ENCODE data around the gene CDC14A. TPM values are rescaled to one million over a fixed set of nuclear protein-coding genes. Genes with fewer than 3 reads are reported as not detected.

The CDC14A gene
- total and polyA plus RNA-seq, 2 of the 8 experiments (the other 6 are each of a cell fraction or from before 2014, with no cell fraction given): 3.2 to 8.9 TPM

GRCh38 chr1:100363831-100364230 lies 11.5 kb downstream of the CDC14A start:
- Histone ChIP-seq H3K4ac (replicated peaks; ENCODE audit: insufficient read length, low read depth, low read length) (no peak overlapping the region), H4K91ac (replicated peaks; ENCODE audit: insufficient read length, low read length) (no peak overlapping the region), H3K14ac (ENCODE audit: insufficient read length) (no peak overlapping the region), H2BK12ac (ENCODE audit: low read depth, low read length) (no peak overlapping the region), H3K79me2 (ENCODE audit: control insufficient read depth in 1 of 2, insufficient read depth in 2 of 2, low read length in 2 of 2) (peaks cover 0 to 63% of the 10 kb centered on the region in 2 experiments; a peak in 3 of 4 replicates), H3K23ac (ENCODE audit: insufficient read length) (no peak overlapping the region), H4K5ac (ENCODE audit: insufficient read length, low read depth, low read length) (no peak overlapping the region), H4K8ac (ENCODE audit: extremely low read depth, insufficient read depth, low read length) (no peak overlapping the region), H3K56ac (replicated peaks; ENCODE audit: insufficient read length, low read depth, low read length) (no peak overlapping the region), H3K9ac (replicated peaks in 1 of 4; ENCODE audit: extremely low read depth in 1 of 4, low read depth in 3 of 4, low read length in 3 of 4) (no peak overlapping the region), H3K18ac (ENCODE audit: extremely low read depth, low read length) (no peak overlapping the region), H3K79me1 (ENCODE audit: low read depth, low read length) (peaks cover 3% of the 10 kb centered on the region), H2AK5ac (ENCODE audit: low read depth, low read length) (no peak overlapping the region), H3K27me3 (replicated peaks in 1 of 4; ENCODE audit: control insufficient read depth in 3 of 4, extremely low read depth in 1 of 4, insufficient read depth in 3 of 4, low read length in 3 of 4) (no peaks in the 10 kb centered on the region), H3K23me2 (ENCODE audit: low read depth, low read length) (no peaks in the 10 kb centered on the region), H2BK20ac (ENCODE audit: low read length) (no peak overlapping the region), H2BK120ac (replicated peaks; ENCODE audit: low read depth, low read length) (no peak overlapping the region), H3K4me3 (ENCODE audit: extremely low read depth in 1 of 4, insufficient read depth in 2 of 4, low read depth in 3 of 4, low read length in 4 of 4) (no peak overlapping the region), H3K4me2 (ENCODE audit: insufficient read depth in 1 of 2, low read depth in 2 of 2, low read length in 2 of 2) (no peak overlapping the region), H3K36me3 (ENCODE audit: control insufficient read depth in 2 of 4, insufficient read depth in 4 of 4, low read length in 3 of 4) (no peaks in the 10 kb centered on the region; a peak in 1 of 8 replicates), H3K27ac (ENCODE audit: low read depth, low read length) (no peak overlapping the region), H2AFZ (ENCODE audit: low read length) (no peak overlapping the region), H3K9me3 (ENCODE audit: insufficient read depth in 2 of 2, low read depth in 1 of 2, low read length in 1 of 2) (no peaks in the 10 kb centered on the region), H2BK5ac (ENCODE audit: low read depth, low read length) (no peak overlapping the region), H3K4me1 (replicated peaks in 1 of 4; ENCODE audit: control insufficient read depth in 3 of 4, insufficient read depth in 4 of 4, low read length in 3 of 4) (peaks cover 2 to 6% (median 5%) of the 10 kb centered on the region in 4 experiments; a peak in 5 of 7 replicates), H4K20me1 (replicated peaks in 1 of 2; ENCODE audit: control insufficient read depth in 1 of 2, insufficient read depth in 2 of 2, low read length in 2 of 2) (peaks cover 0 to 2% of the 10 kb centered on the region in 2 experiments), H2BK15ac (ENCODE audit: low read length) (no peak overlapping the region)
- CTCF ChIA-PET (ENCODE audit: partially characterized antibody): interaction anchor here (1.0 to 1.8 kb wide), 6 partner anchors 11 to 96 kb away, joined by 3 to 6 read pairs (median 4); no protein-coding TSS in a partner anchor
- DNase-seq (ENCODE audit: low read depth in 1 of 2, low spot score in 2 of 2) (no peak), FAIRE-seq (no peak)
- POLR2A ChIA-PET (ENCODE audit: partially characterized antibody): interaction anchor here (2.1 kb wide), 1 partner anchor 11 kb away, joined by 33 read pairs; the partner anchor contains the start of gene CDC14A
- TF ChIP-seq RXRA (IDR thresholded peaks at IDR 0.05; ENCODE audit: insufficient read depth, low read depth, low read length): no peak
- WGBS, 2 experiments (ENCODE audit: extremely low coverage in 1 of 2, insufficient coverage in 1 of 2, insufficient read length in 1 of 2, insufficient replicate concordance in 2 of 2, low coverage in 1 of 2, low lambda C conversion rate in 2 of 2, missing lambda C conversion rate in 1 of 2): 95% methylated on average over 4 of the region's 4 CpGs; no CpG with 5 or more reads in 1 of the 2 experiments

All from H1 (cell line).